Measurements from ENCODE around the gene CLRN1.
A peak's percentile ranks its signal among the peaks of the same experiment; 100 is the strongest.

DNA sequence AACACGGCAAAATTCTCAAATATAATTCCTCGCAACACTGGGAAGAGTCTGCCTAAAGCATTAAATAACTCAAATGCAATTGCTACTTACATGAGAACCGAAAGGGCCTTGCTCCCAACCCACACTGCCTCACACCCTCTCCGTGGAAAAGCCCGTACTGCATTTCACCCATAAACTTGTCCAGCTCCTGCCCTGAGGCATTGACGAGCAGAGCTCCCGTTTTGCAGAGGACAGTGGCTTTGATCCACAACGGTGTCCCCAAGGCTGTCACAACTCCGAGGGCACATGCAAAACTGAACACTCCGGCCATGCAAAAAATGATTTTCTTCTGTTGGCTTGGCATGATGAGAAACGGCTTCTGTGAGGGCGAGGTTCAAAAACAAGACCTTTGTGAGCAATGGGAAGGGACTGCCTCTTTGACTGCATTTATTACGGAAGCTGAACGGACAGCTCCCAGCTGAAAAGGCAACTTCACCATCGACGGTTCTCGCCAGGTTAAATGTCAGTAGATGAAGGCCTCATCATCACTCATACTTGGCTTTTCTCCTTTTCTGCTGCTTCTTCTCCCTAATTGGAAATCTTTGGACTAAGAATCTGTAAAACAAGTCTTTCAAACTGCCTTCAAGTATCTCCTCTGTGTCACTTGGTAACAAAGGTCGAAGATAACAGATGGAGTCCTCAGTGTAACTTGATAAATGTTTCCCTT lies at the start of gene CLRN1:
- TF ChIP-seq, protein P1, sequence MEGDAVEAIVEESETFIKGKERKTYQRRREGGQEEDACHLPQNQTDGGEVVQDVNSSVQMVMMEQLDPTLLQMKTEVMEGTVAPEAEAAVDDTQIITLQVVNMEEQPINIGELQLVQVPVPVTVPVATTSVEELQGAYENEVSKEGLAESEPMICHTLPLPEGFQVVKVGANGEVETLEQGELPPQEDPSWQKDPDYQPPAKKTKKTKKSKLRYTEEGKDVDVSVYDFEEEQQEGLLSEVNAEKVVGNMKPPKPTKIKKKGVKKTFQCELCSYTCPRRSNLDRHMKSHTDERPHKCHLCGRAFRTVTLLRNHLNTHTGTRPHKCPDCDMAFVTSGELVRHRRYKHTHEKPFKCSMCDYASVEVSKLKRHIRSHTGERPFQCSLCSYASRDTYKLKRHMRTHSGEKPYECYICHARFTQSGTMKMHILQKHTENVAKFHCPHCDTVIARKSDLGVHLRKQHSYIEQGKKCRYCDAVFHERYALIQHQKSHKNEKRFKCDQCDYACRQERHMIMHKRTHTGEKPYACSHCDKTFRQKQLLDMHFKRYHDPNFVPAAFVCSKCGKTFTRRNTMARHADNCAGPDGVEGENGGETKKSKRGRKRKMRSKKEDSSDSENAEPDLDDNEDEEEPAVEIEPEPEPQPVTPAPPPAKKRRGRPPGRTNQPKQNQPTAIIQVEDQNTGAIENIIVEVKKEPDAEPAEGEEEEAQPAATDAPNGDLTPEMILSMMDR (IDR thresholded peaks at IDR 0.05), result no peak
- peak in 1 of 2 donors; percentile 15 for TF ChIP-seq POLR2A (IDR thresholded peaks at IDR 0.05)

Measured in adrenal gland (tissue), 5 donors.